ENCODE measurements around the gene MFSD2A.
"Not testable (repeated sequence)": the region's sequence is repeated elsewhere in the genome, so short reads cannot be mapped to it uniquely, and the experiment has no call there.

MFSD2A gene

DNA sequence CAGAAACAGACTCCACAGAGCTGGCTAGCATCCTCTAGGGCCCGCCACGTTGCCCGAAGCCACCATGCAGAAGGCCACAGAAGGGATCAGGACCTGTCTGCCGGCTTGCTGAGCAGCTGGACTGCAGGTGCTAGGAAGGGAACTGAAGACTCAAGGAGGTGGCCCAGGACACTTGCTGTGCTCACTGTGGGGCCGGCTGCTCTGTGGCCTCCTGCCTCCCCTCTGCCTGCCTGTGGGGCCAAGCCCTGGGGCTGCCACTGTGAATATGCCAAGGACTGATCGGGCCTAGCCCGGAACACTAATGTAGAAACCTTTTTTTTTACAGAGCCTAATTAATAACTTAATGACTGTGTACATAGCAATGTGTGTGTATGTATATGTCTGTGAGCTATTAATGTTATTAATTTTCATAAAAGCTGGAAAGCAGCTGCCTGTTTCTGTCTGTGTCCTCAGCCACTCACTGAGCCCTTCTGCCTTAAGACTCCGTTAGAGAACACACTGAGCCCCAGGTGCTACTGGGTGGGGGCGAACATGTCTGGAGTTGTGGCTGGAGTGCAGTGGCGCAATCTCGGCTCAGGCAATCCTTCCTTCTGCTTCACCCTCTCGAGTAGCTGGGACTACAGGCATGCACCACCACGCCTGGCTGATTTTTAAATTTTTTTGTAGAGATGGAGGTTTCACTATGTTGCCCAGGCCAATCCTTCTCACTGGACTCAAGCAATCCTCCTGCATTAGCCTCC lies 14.8 kb downstream of the MFSD2A start:
- peak; percentile 52 for DNase-seq

- DNase-seq = peak; percentile 88
These were observed 15.3 kb downstream of the MFSD2A start for GRCh38 chr1:39970274-39970673.

GRCh38 chr1:39971138-39971537 lies 16.2 kb downstream of the MFSD2A start:
- DNase-seq = no peak

- DNase-seq = peak; percentile 59
These were observed 18.7 kb downstream of the MFSD2A start for GRCh38 chr1:39973503-39974135.

GRCh38 chr1:39976732-39977131 lies 21.8 kb downstream of the MFSD2A start:
- DNase-seq = peak; percentile 27

- no peak for DNase-seq
These were observed 22.3 kb downstream of the MFSD2A start for GRCh38 chr1:39977202-39977601.

DNA sequence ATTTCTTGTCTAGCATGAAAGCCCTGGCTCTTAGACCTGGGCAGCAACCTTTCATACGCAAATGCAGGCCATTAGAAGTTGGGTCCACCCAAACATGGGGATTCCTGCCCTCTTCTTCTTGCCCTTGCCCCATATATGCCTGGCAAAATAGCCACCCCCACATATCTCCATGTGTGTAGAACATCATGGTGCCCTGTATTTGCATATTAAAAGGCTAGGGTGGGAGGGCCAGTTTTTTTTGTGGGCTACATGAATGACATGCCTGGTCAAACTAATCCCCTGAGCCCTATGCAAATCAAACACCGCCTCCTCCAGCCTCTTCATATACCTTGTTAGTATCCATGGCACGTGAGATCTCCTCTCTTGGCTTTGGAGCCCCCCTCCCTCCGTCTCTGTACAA lies 24.7 kb downstream of the MFSD2A start:
- DNase-seq = no peak

GRCh38 chr1:39980555-39981313 lies 25.8 kb downstream of the MFSD2A start:
- DNase-seq = no peak

DNA sequence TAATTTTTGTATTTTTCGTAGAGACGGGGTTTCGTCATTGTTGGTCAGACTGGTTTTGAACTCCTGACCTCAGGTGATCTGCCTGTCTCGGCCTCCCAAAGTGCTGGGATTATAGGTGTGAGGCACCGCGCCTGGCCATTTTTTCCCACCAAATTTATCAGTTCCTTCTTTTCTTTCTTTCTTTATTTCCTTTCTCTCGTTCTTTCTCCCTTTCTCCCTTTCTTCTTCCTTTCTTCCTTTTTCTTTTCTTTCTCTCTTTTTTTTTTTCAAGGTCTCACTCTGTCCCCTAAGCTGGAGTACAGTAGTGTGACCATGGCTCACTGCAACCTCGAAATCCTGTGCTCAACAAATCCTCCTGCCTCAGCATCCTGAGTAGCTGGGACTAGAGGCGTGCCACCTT lies 26.4 kb downstream of the MFSD2A start:
- no peak for DNase-seq

GRCh38 chr1:39981945-39982344 lies 27.0 kb downstream of the MFSD2A start:
- no peak for DNase-seq

- DNase-seq = not testable (repeated sequence)
These were observed 29.5 kb downstream of the MFSD2A start for GRCh38 chr1:39984480-39984879.

- no peak for DNase-seq
These were observed 30.0 kb downstream of the MFSD2A start for GRCh38 chr1:39984951-39985350.

GRCh38 chr1:39987869-39988268 lies 32.9 kb downstream of the MFSD2A start:
- no peak for DNase-seq

GRCh38 chr1:39988618-39989343 lies 33.8 kb downstream of the MFSD2A start:
- DNase-seq = no peak

- no peak for DNase-seq
These were observed 35.5 kb downstream of the MFSD2A start for GRCh38 chr1:39990428-39990827.

GRCh38 chr1:39992234-39992633 lies 37.3 kb downstream of the MFSD2A start:
- DNase-seq = no peak

GRCh38 chr1:39992888-39993287 lies 37.9 kb downstream of the MFSD2A start:
- DNase-seq = no peak

DNA sequence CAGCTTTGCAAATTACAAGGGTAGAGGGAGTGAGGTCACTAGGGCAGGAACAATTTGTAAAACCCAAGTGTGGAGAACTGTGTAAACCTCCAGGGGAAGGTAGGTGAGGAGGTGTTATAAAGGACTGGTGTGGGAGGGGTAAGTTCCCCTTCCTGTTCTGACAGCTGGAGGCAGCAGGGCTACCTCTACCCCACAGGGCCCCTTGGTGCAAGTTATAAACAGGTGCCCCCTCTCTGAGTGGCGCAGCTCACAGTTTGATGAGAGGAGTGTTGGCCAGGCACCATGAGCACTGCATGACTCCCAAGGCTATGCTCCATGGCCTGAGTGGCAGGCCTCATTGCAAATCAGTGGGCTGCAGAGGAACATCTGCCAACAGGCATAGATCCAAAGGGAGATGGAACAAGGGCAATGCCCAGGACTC lies 41.0 kb downstream of the MFSD2A start:
- DNase-seq = no peak

- DNase-seq = no peak
These were observed 41.6 kb downstream of the MFSD2A start for GRCh38 chr1:39996396-39997004.

DNA sequence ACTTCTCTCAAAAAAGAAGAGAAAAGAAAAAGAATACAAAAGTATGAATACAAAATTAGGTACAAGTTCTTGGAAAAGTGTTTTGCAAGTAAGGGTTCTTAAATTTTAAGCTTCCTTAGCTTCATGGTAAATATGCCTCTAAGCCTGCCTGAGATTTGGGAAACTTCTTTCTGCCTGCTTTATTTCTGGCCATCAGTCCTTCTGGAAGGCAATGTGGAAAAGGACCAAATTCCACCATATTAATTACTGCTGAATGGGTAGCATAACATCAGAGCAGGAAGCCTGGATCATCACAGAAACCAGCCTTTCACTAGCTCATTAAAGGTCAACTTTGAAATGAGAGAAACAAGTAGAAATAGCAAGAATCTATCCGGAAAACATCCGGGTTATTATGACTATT lies 46.5 kb downstream of the MFSD2A start:
- no peak for DNase-seq

- DNase-seq = no peak
These were observed 48.5 kb downstream of the MFSD2A start for GRCh38 chr1:40003156-40004093.

DNA sequence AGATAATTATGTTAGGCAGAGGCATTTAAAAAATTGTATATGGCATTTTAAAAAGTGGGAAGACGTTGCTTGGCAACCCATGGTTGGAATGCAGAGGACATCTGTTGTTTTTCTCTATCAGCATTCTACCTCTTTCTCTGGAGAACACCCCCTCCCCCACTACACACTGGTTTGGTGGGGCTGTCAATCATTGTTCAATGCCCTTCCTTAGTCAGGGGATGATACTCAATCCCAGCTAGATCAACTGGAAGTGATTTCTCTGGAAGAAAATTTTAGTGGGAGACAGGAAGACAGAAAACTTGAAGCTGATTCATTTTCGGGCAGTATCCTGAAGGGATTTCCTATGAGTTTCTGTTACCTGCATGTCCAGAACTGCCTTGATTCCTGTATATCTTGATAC lies 49.9 kb downstream of the MFSD2A start:
- peak; percentile 91 for DNase-seq

Data from NCI-H2171 (cell line).